ENCODE results near the gene RARG.

RARG gene

DNA sequence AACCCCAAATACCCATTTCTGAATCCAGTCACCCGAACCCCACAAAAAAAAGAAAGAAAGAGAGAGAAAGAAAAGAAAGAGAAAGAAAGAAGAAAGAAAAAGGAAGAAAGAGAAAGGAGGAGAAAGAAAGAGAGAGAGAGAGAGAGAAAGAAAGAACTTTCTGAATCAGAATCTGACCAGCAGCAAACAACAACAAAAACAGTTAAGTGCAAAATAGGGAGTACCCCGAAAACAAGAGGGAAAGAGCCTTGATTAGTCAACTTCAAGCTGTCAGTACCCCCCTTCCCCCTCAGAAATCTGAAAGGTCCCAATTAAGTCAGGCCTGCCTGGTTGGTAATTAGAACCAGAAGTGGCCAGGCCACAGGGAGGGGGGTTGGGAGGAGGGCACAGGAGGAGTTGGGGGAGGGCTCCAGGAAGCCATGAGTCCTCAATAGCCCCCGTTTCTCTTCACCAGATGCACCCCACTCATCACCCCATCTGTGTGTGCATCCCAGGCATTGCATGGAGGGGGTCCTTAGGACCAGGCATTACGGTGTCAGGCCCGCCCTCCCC lies 9.8 kb downstream of the RARG start:
- DNase-seq = no peak

DNA sequence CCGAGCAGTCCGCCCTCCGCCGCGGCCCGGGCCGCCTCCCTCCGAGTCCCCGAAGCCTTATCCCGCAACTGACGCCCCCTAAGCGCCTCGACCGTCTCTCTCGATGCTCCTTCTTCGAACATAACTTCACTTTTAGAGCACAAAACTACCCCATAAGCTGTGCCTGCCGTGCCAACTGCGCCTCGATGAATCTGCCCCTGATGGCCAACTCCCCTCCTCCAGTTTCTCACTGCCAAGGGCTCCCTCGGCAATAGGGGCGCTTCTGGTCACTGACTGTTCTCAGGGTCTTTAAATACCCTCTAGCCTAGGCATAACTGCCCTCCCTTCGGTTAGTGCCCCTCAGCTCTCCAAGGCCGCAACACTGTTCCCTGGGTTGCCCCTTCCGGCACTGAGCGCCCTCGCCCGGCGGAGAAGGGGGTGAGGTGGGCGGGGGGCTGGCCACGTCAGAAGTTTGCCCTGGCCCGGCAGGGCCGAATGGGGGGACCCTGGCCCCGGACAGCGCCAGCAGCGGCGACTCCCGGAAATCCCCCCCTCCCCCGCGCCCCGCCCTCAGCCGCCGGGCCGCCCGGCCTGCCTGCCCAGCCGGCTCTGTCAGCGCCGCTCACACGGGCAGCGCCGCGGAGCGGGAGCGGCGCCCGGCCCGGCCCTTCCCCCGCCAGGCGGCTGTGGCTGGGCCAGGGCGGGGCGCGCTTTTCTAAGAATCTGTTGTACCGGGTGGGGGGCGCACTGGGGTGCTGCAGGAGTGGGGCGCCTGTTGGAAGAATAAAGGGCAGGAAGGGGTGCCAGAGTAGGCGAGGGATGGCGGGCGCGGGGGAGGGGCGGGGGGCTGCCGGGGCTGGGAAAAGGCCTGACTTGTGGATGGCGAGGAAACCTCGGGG lies 10.6 kb downstream of the RARG start:
- no peak for DNase-seq

DNA sequence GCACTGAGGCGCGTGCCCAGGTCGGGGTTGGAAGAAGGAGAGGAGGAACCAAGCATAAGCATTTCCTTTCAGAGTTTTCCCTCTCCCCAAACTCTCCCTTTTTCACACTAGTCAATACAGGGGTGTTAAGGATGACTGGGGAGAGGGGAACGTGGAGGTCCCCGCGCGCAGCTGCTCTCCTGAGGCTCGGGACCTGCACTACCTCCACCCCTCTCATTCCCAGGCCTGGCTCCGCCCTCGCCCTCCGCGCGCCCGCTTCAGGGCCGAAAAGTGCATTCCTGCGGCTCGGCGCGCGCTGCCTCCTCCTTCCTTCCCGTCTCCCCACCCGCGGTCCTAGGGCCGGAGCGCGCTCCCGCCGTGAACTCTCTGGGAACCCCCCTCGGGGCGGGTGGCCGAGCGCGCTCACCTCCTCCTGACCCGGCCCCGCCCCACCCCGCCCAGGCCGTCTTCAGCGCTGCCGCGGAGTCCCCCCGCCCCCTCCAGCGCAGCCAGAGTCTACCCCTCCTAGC lies 11.3 kb downstream of the RARG start:
- peak; percentile 33 for DNase-seq

DNA sequence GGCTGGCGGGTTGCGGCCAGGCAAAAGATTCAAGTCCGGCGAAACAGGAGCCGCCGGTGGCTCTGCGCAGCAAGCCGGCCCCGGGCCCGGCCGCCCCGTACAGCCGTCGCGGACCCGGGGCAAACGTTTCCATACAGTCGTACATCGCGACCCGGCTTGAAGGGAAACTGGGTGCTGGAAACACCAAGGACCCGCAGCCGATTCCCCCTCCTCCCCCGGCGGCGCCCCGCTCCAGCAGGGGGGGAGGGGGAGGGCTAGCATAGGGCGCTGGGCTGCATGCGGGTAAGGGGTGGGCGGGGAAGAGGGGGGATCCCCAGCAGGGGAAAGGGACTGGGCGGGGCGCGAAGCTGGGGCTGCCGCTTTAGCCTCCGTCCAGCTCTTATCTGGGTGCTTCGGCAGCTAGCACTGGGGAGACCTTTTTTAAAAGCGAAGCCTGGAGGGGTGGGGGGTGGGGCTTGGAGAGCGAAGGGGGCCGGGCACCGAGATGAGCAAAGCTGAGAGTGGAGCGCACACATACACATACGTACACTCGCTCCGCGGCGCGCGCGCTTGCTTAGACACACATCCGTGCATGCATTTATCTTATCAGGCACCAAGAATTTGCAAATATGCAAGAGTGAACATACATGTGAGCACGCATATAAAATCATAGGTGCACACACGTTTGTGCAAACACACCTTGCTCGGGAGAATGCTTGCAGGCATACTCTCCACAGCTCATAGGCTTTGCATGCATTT lies 11.9 kb downstream of the RARG start:
- DNase-seq = no peak

DNA sequence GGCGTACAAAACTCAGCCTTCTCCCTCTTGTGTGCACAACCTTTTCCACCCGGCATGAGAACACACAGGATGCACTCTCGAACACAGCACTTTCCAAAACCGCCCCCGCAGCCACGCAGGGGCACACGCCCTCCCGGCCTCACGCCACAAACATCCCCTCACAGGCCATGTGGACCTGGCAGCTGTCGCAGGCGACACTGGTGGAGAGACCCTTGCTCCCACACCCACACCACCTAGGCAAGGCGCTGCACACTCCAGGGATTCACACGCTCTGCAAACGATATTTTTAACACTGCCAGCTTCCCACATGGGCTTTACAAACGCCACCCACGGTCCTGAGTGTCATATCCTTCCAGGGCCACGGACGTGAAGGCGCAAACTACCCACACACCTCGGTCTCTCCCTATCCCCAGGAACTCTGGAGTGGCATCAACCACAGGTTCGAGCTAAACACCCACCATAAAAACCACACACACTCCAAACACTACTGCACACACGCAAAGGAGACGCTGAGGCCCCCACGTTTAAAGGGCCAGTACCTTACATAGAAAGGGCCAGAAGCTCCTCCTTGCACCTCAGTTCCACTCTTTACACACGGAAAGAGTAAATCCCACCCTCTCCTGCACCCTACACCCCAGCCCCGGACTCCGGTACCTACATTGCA lies 12.6 kb downstream of the RARG start:
- no peak for DNase-seq

DNA sequence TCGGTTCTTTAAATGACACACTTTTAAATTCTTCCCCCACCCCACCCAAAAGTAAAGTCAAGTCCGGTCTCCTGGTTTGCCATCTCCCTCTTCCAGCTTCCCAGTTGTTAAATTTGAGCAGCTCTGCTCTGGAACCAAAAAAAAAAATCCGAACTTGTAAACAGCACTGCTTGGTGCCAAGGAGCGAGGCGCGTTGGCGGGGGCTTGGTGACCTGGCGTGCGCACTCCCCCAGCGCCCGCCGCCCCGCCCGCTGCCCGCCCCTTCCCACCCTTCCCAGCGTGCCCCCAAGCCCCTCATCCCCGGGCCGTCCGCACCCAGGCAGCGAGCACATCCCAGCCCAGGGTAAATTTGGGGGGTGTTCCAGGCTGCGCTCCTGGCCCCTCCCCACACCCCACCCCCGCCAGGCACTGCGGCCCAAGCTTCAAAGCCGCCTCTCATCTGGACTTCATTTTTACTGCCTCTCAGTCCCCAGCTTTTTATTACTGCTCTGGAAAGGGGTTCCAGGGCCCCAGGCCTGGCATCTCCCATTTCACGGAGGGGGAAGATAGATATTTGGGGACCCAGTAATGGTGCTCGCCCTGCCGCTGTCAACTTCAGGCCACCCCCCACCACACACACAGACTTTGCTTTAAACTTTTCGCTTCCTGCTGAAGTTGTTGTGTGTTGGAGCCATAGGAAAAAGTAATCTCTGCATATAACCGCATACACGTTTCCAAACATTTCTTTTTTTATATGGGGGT lies 13.3 kb downstream of the RARG start:
- DNase-seq = no peak

DNA sequence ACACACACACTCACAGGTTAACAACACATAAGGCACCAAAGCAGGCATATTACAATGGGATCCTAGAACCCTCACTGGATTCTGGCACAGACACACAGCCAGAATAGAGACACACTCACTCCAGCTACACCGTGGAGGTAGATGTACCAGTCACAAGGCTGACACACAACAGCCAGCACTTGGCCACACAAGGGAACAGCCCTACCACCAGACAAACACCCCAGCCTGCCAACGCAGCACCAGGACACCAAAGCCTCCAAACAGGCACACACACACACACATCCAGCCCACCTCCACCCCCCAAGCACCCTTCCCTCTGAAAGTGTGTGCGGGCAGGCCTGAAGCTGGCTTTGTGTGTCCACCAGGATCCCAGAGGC lies 14.1 kb downstream of the RARG start:
- no peak for DNase-seq

DNA sequence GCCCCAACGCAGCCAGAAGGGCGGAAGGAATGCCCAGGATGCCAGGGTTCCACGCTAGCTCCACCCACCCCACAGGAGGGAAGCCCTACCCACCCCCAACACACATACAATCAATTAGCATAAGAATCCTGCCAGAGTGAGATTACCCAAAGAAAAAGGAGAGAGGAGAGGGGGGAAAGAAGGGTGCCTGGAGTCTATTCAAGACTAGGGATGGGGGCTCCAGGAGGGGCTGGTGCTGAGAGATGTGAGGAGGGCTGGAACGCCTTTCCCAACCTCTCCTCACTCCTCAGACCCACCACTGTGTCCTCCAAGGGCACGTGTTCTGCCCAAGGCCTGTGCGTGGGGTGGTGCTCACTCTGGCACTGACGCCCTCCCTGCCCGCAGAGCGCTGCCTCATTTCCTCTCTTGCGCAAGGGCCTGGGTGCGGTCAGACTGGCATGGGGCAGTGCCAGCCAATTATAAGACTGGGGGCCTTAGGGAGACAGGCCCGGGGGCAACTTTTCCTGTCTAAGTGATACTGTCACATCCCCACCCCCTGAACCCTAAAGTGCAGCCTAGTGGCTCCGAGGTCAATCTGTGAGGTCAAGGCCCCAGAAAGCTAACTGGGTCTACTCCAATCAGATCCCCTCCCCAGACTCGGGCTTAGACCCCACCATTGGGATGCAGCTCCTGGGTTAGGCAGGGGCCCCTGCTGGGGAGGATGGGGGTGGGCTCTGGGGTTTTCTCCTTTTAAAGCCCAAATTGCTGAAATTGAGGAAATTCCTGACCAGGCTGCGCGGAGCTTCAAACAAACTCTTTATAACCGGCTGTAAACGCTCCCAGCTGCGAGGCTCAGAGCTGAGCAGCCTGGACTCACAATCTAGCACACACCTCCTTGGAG lies 14.7 kb downstream of the RARG start:
- DNase-seq = no peak

DNA sequence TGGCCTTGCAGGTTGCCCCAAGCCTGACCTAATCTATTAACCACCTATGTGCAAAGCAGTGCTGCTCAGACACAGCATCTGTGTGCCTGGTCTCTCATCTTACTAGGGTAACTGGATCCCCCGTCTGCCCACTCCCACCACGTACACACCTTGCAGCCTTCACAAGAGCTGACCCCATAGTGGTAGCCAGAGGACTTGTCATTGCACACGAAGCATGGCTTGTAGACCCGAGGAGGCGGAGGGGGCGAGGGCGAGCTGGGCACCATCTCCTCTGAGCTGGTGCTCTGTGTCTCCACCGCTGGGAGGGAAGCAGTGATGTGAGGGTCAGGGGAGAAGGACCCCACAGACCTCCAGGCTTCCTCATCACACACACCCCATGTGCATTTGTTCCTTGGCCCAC lies 16.5 kb downstream of the RARG start:
- DNase-seq = no peak

DNA sequence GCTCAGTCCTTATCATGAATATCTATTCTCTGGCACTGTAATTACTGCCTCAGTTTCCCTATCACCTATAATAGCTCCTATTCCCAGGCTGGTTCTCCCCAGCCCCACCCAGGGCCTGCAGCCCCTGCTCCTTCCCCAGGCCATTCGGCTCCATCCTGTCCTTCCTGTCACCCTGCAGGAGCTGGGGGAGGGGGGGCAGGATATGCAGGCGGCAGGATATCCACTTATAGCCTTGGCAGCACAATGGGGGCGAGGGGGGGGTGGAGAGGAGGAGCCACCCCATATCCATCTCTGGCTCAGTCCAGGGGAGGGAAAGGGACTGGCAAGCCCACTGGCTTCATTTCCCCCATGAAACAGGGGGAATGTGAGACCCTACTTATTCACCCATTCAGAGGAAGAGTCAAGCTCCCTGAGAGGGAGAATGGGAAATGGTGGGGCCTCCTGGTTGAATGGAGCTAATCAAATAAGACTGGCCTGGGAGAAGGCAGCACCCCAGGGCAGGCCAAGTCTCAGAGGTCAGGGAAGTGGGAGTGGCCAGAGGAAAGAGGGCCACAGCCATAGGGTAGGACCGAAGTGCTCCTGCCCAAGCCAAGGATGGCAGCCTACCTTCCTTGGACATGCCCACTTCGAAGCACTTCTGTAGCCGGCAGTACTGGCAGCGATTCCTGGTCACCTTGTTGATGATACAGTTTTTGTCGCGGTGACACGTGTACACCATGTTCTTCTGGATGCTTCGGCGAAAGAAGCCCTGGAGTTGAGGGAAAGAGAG lies 17.1 kb downstream of the RARG start:
- DNase-seq = no peak

DNA sequence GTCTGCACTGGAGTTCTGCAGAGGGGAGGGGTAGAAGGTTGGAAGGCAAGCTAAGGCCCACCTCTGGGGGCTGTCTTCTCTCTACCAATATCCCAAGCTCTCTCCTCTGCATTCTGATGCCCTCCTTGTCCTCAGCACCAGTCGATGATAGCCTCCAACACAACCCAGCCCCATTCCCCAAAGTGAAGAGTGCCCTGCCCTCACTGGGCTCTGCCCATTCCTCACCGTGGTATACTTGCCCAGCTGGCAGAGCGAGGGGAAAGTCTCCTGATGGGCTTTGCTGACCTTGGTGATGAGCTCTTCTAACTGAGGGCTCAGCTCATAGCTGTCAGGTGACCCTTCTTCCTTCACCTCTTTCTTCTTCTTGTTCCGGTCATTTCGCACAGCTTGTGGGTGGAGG lies 17.8 kb downstream of the RARG start:
- no peak for DNase-seq

DNA sequence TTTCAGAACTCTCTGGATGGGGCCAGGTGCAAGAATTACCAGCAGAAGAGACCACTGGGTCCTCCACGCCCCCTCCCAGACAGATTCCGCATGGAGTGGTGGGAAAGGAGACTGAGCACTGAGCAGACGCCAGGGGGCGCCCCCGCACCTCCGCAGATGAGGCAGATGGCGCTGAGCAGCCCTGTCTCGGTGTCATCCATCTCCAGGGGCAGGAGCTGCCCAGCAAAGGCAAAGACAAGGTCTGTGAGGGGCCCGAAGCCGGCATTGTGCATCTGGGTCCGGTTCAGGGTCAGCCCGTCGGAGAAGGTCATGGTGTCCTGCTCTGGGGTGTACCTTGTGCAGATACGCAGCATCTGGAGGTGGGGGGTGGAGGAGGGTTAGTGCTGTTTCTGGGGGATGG lies 18.7 kb downstream of the RARG start:
- DNase-seq = peak; percentile 57

DNA sequence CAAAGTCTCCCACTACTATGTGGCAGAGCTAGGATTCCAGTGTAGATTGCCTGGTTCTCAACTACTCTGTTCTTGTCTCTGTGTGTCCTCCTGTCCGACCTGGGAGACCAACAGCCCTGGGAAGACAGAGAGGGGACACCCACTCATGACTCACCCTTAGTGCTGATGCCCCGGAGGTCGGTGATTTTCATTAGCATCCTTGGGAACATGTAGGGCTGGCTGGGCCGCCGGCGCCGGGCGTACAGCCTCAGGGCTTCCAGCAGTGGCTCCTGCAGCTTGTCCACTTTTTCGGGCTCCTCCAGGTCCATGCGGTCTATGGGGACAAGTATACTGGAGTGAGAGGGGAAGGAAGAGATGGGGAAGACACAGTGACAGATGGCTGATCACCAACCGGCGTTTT lies 19.1 kb downstream of the RARG start:
- DNase-seq = no peak

DNA sequence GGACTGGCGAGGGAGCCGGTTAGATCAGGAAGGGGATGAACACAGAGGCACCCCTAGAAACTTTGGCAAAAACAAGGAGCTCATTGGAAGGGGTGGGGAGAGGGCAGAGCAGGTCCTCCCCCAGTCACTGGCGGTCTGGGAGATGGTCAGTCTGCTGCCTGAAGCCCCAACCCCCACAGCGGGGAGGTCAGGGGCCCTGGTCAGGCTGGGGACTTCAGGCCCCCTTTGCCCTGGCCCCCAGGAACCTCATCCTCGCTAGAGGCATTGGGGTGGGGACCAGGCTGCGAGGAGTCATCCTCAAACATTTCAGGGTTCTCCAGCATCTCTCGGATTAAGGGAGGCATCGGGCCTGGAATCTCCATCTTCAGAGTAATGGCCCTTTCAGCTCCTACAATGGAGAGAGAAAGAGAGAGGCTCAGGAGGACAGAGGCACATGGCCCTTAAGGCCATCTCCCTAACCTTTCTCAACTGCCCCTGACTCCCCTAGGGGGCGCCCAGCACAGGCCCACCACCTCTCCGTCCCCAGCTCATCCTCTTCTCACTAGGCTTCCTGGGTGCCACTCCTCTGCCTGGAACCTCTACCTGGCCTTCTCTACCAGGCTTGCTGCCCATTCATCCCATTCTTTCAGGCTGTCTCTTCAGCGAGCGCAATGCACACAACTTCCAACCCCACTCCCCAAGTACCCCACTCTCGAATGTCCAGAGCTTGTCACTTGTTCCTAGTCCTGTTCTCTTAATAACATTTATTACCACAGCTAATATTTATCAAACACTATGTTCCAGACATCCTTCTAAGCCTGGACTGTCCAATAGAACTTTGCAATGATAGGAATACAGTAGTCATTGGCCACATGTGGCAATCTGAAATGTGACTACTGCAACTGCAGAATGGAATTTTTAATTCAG lies 20.3 kb downstream of the RARG start:
- no peak for DNase-seq

DNA sequence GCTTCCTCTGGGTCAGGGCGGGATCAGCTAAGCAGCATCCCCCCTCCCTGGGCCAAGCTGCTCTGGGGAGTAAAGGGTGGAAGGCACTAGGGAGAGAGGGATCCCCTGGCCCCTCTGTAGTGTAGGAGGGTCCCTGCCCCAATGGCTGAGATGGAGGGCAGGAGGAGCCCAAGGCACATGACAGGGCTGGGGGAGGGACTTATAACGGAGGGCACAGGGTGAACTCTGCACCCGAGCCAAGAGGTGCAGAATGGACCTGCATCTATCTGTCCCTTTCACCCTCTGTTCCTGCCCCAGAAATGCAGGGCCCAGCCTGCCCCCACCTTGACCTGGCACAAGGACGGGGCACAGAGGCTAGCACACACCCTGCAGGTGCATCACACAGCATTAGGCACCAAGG lies 21.2 kb downstream of the RARG start:
- DNase-seq = no peak

DNA sequence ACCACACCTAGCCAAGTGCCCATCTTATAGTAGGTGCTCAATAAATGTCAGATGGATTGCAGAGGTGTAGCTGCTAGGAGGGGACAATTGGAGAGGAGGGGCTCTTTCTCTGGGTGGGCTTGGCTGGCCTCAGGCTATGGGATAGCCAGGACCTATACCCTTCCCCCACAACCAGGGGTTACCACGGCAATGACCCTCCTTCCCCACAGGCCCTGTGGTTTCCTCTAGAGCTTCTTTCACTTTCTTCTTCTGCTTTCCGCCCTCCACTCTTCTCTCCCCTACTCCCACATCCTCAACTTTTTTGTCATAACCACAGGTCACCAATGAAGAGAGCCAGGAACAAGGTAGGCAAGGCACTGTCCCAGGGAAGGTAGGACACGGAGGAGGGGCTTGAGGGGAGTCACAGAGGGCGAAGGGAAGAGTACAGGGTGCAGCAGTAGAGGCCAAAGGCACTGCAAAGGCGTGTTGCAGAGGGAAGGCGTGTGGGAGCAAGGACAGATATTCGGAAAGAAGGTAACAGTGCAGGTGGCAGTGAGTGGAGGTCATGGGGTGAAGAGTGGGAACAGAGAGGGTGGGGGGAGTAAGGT lies 23.0 kb downstream of the RARG start:
- no peak for DNase-seq

DNA sequence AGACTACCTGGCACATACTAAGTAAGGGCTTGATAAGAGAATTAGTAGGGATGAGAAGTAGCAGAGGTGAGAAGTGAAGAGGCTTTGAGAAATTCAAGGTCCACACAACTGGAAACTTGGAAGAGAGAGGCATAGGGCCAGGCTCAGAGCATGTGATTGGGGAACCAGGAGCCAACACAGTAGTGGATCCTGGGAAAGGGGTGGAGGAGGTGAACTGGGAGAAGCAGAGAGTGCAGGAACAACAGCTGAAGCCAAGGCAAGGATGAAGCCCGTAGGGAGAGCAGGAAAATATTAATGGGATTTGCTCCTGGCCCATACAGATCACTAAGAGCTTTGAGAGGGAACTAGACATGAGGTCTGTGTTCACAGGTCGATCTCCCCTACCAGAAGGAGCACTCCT lies 23.6 kb downstream of the RARG start:
- no peak for DNase-seq

DNA sequence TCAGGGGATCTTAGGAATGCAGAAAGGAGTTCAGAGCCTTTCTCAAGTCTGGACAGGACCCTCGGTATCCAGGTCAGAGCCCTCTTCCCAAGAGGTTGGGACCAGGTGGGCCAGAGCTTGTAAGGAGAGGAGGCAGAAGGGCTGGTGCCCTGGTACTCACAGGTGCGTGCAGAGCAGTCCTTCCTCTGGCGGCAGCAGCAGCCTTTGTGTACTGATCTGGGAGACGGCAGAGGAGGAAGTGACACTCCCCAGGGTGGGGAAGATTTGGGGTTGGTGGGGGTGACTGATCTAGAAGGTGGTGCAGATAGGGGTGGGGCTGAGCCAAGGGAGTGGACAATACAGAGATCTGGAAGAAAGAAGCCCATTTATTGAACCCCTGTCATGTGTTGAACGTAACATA lies 25.0 kb downstream of the RARG start, which contains the start of gene ITGB7:
Gene ITGB7 (minus strand): TSS at position 210 of the 400 bp plus-strand sequence. CDS start 6,808 bp downstream, outside the sequence.
- no peak for DNase-seq

All from NCI-H1694 (cell line).